ENCODE results near the gene SCD. TPM values are rescaled to one million over a fixed set of nuclear protein-coding genes. Genes with fewer than 3 reads are reported as not detected.
A peak's percentile ranks its signal among the peaks of the same experiment; 100 is the strongest.

Gene SCD
- total and polyA plus RNA-seq, 2 experiments from 2014 or later: 325 to 816 TPM

DNA sequence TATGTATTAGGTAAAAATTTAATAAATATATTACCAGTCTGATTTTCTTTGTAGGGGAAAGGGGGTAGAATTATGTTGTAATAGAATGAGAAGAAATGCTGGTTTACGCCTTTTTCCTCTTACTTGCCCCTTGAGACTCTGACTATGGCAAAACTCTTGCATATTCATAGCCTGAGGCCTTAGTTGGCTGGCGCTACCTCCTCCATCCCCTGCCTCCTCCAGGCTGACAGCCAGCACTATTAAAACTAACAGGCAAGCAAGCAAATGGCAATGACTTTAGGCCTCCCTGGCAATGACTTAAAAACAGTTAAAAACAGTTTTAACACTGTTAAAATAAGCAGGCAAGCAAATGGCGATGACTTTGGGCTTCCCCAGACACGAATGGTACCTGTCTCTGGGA is 31.4 kb upstream of the SCD start:
- Mint-ChIP-seq H3K9me3 (no peaks in the 10 kb centered on the region), H3K36me3 (ENCODE audit: low read depth) (no peaks in the 10 kb centered on the region), H3K27me3 (ENCODE audit: insufficient read depth, low read depth, poor library complexity) (peaks cover 3% of the 10 kb centered on the region), H3K4me3 (no peak overlapping the region), H3K4me1 (peaks cover 7% of the 10 kb centered on the region), H3K27ac (no peak overlapping the region)
- peak overlapping the region; percentile 54; the same call in 1 of the 2 replicates for H2AFZ ChIP-seq
- H3F3A ChIP-seq (replicated peaks; ENCODE audit: low read depth): no peaks in the 10 kb centered on the region
- no peak for ATAC-seq
- H3K4me1 ChIP-seq (ENCODE audit: insufficient read depth): no peaks in the 10 kb centered on the region
- no peak overlapping the region for H3K4me2 ChIP-seq
- no peaks in the 10 kb centered on the region for H3K9me2 ChIP-seq (ENCODE audit: insufficient read depth)
- no peak overlapping the region for H3K27ac ChIP-seq (ENCODE audit: low read depth)
- TF ChIP-seq REST (IDR thresholded peaks at IDR 0.05; ENCODE audit: unreplicated experiment) (no peak), NANOG (IDR thresholded peaks at IDR 0.05; ENCODE audit: borderline replicate concordance) (no peak), POLR2AphosphoS5 (IDR thresholded peaks at IDR 0.05; ENCODE audit: low read depth) (no peak)
- no peaks in the 10 kb centered on the region for H3K36me3 ChIP-seq (ENCODE audit: insufficient read depth)
- H4K20me1 ChIP-seq (replicated peaks; ENCODE audit: insufficient read depth): no peaks in the 10 kb centered on the region
- no peak overlapping the region for H3K4me3 ChIP-seq
- no peaks in the 10 kb centered on the region for H3K79me2 ChIP-seq (replicated peaks; ENCODE audit: insufficient read depth)
- no peak for DNase-seq (ENCODE audit: low spot score)
- H3K27me3 ChIP-seq (ENCODE audit: insufficient read depth): no peaks in the 10 kb centered on the region

GRCh38 chr10:100318207-100318606 is 28.8 kb upstream of the SCD start:
- no peak overlapping the region for H3K4me3 Mint-ChIP-seq
- H3K9me3 Mint-ChIP-seq: no peaks in the 10 kb centered on the region
- no peak overlapping the region for H3K27ac Mint-ChIP-seq
- Histone ChIP-seq H3K4me1 (ENCODE audit: insufficient read depth) (no peaks in the 10 kb centered on the region), H3K79me2 (replicated peaks; ENCODE audit: insufficient read depth) (no peaks in the 10 kb centered on the region), H3K9me2 (ENCODE audit: insufficient read depth) (no peaks in the 10 kb centered on the region), H3K27me3 (ENCODE audit: insufficient read depth) (no peaks in the 10 kb centered on the region), H3K36me3 (ENCODE audit: insufficient read depth) (no peaks in the 10 kb centered on the region), H4K20me1 (replicated peaks; ENCODE audit: insufficient read depth) (no peaks in the 10 kb centered on the region), H3K27ac (ENCODE audit: low read depth) (no peak overlapping the region), H3K4me3 (no peak overlapping the region), H2AFZ (no peak overlapping the region), H3K4me2 (no peak overlapping the region), H3F3A (replicated peaks; ENCODE audit: low read depth) (no peaks in the 10 kb centered on the region)
- TF ChIP-seq, protein P1, sequence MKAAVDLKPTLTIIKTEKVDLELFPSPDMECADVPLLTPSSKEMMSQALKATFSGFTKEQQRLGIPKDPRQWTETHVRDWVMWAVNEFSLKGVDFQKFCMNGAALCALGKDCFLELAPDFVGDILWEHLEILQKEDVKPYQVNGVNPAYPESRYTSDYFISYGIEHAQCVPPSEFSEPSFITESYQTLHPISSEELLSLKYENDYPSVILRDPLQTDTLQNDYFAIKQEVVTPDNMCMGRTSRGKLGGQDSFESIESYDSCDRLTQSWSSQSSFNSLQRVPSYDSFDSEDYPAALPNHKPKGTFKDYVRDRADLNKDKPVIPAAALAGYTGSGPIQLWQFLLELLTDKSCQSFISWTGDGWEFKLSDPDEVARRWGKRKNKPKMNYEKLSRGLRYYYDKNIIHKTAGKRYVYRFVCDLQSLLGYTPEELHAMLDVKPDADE (IDR thresholded peaks at IDR 0.05): no peak
- TF ChIP-seq EZH2 (IDR thresholded peaks at IDR 0.05; ENCODE audit: low read depth, unreplicated experiment) (no peak), NANOG (IDR thresholded peaks at IDR 0.05; ENCODE audit: borderline replicate concordance) (no peak), EZH2phosphoT487 (IDR thresholded peaks at IDR 0.05; ENCODE audit: unreplicated experiment) (no peak), POLR2AphosphoS5 (IDR thresholded peaks at IDR 0.05; ENCODE audit: low read depth) (no peak), JUNB (IDR thresholded peaks at IDR 0.05; ENCODE audit: unreplicated experiment) (no peak), CREB1 (CRISPR knock-in tag; IDR thresholded peaks at IDR 0.05; ENCODE audit: low read depth) (no peak), ZNF331 (CRISPR knock-in tag; IDR thresholded peaks at IDR 0.05; ENCODE audit: low read depth) (no peak), ZNF114 (CRISPR knock-in tag; IDR thresholded peaks at IDR 0.05) (no peak)
- TF ChIP-seq, protein P2, sequence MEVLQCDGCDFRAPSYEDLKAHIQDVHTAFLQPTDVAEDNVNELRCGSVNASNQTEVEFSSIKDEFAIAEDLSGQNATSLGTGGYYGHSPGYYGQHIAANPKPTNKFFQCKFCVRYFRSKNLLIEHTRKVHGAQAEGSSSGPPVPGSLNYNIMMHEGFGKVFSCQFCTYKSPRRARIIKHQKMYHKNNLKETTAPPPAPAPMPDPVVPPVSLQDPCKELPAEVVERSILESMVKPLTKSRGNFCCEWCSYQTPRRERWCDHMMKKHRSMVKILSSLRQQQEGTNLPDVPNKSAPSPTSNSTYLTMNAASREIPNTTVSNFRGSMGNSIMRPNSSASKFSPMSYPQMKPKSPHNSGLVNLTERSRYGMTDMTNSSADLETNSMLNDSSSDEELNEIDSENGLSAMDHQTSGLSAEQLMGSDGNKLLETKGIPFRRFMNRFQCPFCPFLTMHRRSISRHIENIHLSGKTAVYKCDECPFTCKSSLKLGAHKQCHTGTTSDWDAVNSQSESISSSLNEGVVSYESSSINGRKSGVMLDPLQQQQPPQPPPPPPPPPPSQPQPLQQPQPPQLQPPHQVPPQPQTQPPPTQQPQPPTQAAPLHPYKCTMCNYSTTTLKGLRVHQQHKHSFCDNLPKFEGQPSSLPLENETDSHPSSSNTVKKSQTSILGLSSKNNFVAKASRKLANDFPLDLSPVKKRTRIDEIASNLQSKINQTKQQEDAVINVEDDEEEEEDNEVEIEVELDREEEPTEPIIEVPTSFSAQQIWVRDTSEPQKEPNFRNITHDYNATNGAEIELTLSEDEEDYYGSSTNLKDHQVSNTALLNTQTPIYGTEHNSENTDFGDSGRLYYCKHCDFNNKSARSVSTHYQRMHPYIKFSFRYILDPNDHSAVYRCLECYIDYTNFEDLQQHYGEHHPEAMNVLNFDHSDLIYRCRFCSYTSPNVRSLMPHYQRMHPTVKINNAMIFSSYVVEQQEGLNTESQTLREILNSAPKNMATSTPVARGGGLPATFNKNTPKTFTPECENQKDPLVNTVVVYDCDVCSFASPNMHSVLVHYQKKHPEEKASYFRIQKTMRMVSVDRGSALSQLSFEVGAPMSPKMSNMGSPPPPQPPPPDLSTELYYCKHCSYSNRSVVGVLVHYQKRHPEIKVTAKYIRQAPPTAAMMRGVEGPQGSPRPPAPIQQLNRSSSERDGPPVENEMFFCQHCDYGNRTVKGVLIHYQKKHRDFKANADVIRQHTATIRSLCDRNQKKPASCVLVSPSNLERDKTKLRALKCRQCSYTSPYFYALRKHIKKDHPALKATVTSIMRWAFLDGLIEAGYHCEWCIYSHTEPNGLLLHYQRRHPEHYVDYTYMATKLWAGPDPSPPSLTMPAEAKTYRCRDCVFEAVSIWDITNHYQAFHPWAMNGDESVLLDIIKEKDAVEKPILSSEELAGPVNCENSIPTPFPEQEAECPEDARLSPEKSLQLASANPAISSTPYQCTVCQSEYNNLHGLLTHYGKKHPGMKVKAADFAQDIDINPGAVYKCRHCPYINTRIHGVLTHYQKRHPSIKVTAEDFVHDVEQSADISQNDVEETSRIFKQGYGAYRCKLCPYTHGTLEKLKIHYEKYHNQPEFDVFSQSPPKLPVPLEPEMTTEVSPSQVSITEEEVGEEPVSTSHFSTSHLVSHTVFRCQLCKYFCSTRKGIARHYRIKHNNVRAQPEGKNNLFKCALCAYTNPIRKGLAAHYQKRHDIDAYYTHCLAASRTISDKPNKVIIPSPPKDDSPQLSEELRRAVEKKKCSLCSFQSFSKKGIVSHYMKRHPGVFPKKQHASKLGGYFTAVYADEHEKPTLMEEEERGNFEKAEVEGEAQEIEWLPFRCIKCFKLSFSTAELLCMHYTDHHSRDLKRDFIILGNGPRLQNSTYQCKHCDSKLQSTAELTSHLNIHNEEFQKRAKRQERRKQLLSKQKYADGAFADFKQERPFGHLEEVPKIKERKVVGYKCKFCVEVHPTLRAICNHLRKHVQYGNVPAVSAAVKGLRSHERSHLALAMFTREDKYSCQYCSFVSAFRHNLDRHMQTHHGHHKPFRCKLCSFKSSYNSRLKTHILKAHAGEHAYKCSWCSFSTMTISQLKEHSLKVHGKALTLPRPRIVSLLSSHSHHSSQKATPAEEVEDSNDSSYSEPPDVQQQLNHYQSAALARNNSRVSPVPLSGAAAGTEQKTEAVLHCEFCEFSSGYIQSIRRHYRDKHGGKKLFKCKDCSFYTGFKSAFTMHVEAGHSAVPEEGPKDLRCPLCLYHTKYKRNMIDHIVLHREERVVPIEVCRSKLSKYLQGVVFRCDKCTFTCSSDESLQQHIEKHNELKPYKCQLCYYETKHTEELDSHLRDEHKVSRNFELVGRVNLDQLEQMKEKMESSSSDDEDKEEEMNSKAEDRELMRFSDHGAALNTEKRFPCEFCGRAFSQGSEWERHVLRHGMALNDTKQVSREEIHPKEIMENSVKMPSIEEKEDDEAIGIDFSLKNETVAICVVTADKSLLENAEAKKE (CRISPR knock-in tag; IDR thresholded peaks at IDR 0.05): no peak
- DNase-seq (ENCODE audit: low spot score): no peak
- peaks cover 4% of the 10 kb centered on the region for H3K27me3 Mint-ChIP-seq (ENCODE audit: insufficient read depth, low read depth, poor library complexity)
- peaks cover 7% of the 10 kb centered on the region for H3K4me1 Mint-ChIP-seq
- no peak for ATAC-seq
- H3K36me3 Mint-ChIP-seq (ENCODE audit: low read depth): no peaks in the 10 kb centered on the region

Measured in GM23338 (cell line).